AG08395 (cell line): Measurements from ENCODE around the gene PIK3AP1.
A peak's percentile ranks its signal among the peaks of the same experiment; 100 is the strongest.
"Not testable (repeated sequence)": the region's sequence is repeated elsewhere in the genome, so short reads cannot be mapped to it uniquely, and the experiment has no call there.

Experiments
- DNase-seq: peaks from one replicate; pipeline ENCODE4 v3.0.0; 2012; ENCODE audit warnings: mixed read lengths, low spot score

Gene PIK3AP1

GRCh38 chr10:96695975-96696634 lies 24.2 kb downstream of the PIK3AP1 start:
- DNase-seq = no peak

GRCh38 chr10:96695366-96695765 lies 24.9 kb downstream of the PIK3AP1 start:
- DNase-seq = no peak

- no peak for DNase-seq
Measured at GRCh38 chr10:96693431-96693830, 26.9 kb downstream of the PIK3AP1 start.

- no peak for DNase-seq
Measured at GRCh38 chr10:96692427-96692826, 27.9 kb downstream of the PIK3AP1 start.

GRCh38 chr10:96691761-96692160 lies 28.6 kb downstream of the PIK3AP1 start:
- no peak for DNase-seq

- peak; percentile 27 for DNase-seq
Measured at GRCh38 chr10:96690755-96691730, 29.3 kb downstream of the PIK3AP1 start.

GRCh38 chr10:96688789-96689188 lies 31.5 kb downstream of the PIK3AP1 start:
- no peak for DNase-seq

GRCh38 chr10:96687317-96688012 lies 32.8 kb downstream of the PIK3AP1 start:
- DNase-seq = no peak

- no peak for DNase-seq
Measured at GRCh38 chr10:96686514-96686913, 33.8 kb downstream of the PIK3AP1 start.

GRCh38 chr10:96685306-96685705 lies 35.0 kb downstream of the PIK3AP1 start:
- no peak for DNase-seq

- DNase-seq = no peak
Measured at GRCh38 chr10:96684826-96685225, 35.5 kb downstream of the PIK3AP1 start.

- no peak for DNase-seq
Measured at GRCh38 chr10:96683710-96684109, 36.6 kb downstream of the PIK3AP1 start.

- peak; percentile 60 for DNase-seq
Measured at GRCh38 chr10:96683065-96683464, 37.2 kb downstream of the PIK3AP1 start.

- DNase-seq = no peak
Measured at GRCh38 chr10:96681524-96681923, 38.8 kb downstream of the PIK3AP1 start.

GRCh38 chr10:96680463-96680862 lies 39.9 kb downstream of the PIK3AP1 start:
- not testable (repeated sequence) for DNase-seq

GRCh38 chr10:96678725-96679124 lies 41.6 kb downstream of the PIK3AP1 start:
- DNase-seq = no peak

GRCh38 chr10:96676272-96677112 lies 43.8 kb downstream of the PIK3AP1 start:
- no peak for DNase-seq

- no peak for DNase-seq
Measured at GRCh38 chr10:96675846-96676245, 44.5 kb downstream of the PIK3AP1 start.

- DNase-seq = peak; percentile 46
Measured at GRCh38 chr10:96673318-96674099, 46.8 kb downstream of the PIK3AP1 start.

- DNase-seq = no peak
Measured at GRCh38 chr10:96672481-96673175, 47.7 kb downstream of the PIK3AP1 start.
